Measurements from ENCODE around the gene SRSF5.

The SRSF5 gene

GRCh38 chr14:69784942-69785341 lies 18.0 kb downstream of the SRSF5 start:
- ChIA-PET POLR2A (no interaction called here), CTCF (no interaction called here)
- TF ChIP-seq HDGF (IDR thresholded peaks at IDR 0.05; ENCODE audit: borderline replicate concordance) (no peak), SP1 (IDR thresholded peaks at IDR 0.05) (no peak), ELF4 (IDR thresholded peaks at IDR 0.05) (no peak)
- DNase-seq (ENCODE audit: extremely low spot score), result no peak

- no peak for DNase-seq (ENCODE audit: extremely low spot score)
- POLR2A ChIA-PET, result no interaction called here
- TF ChIP-seq ZNF384 (IDR thresholded peaks at IDR 0.05) (no peak), FOXK2 (IDR thresholded peaks at IDR 0.05) (no peak)
- CTCF ChIA-PET, result interaction anchor here (0.7 kb wide), 1 partner anchor 211 kb away, joined by 3 read pairs; no protein-coding TSS in a partner anchor
These were observed 19.7 kb downstream of the SRSF5 start for GRCh38 chr14:69786603-69787002.

GRCh38 chr14:69789118-69789640 lies 22.2 kb downstream of the SRSF5 start:
- TF ChIP-seq BHLHE40 (IDR thresholded peaks at IDR 0.05; ENCODE audit: borderline replicate concordance) (no peak), CTBP1 (IDR thresholded peaks at IDR 0.05; ENCODE audit: borderline replicate concordance) (no peak), TARDBP (IDR thresholded peaks at IDR 0.05) (no peak), FOXK2 (IDR thresholded peaks at IDR 0.05) (no peak), L3MBTL2 (conservative IDR thresholded peaks at IDR 0.05) (no peak), LEF1 (IDR thresholded peaks at IDR 0.05; ENCODE audit: borderline replicate concordance) (no peak), HDGF (IDR thresholded peaks at IDR 0.05; ENCODE audit: borderline replicate concordance) (no peak), FOXA1 (IDR thresholded peaks at IDR 0.05) (no peak), SUZ12 (IDR thresholded peaks at IDR 0.05) (no peak), ARNT (IDR thresholded peaks at IDR 0.05) (no peak), NFRKB (IDR thresholded peaks at IDR 0.05) (no peak), ZNF384 (IDR thresholded peaks at IDR 0.05) (no peak), ELF4 (IDR thresholded peaks at IDR 0.05) (no peak), SP1 (IDR thresholded peaks at IDR 0.05) (no peak), FOXM1 (IDR thresholded peaks at IDR 0.05; ENCODE audit: borderline replicate concordance) (no peak)
- TF ChIP-seq, protein P1, sequence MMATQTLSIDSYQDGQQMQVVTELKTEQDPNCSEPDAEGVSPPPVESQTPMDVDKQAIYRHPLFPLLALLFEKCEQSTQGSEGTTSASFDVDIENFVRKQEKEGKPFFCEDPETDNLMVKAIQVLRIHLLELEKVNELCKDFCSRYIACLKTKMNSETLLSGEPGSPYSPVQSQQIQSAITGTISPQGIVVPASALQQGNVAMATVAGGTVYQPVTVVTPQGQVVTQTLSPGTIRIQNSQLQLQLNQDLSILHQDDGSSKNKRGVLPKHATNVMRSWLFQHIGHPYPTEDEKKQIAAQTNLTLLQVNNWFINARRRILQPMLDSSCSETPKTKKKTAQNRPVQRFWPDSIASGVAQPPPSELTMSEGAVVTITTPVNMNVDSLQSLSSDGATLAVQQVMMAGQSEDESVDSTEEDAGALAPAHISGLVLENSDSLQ (IDR thresholded peaks at IDR 0.05), result no peak
- DNase-seq (ENCODE audit: extremely low spot score), result no peak
- CTCF ChIA-PET, result no interaction called here
- POLR2A ChIA-PET, result no interaction called here

GRCh38 chr14:69792887-69793421 lies 26.0 kb downstream of the SRSF5 start:
- CTCF ChIA-PET, result no interaction called here
- TF ChIP-seq HDGF (IDR thresholded peaks at IDR 0.05; ENCODE audit: borderline replicate concordance) (no peak), ZNF384 (IDR thresholded peaks at IDR 0.05) (no peak), FOXA1 (IDR thresholded peaks at IDR 0.05) (no peak), CTBP1 (IDR thresholded peaks at IDR 0.05; ENCODE audit: borderline replicate concordance) (no peak), ARNT (IDR thresholded peaks at IDR 0.05) (no peak), SP1 (IDR thresholded peaks at IDR 0.05) (no peak), ELF4 (IDR thresholded peaks at IDR 0.05) (no peak), SUZ12 (IDR thresholded peaks at IDR 0.05) (no peak), FOXM1 (IDR thresholded peaks at IDR 0.05; ENCODE audit: borderline replicate concordance) (no peak), TARDBP (IDR thresholded peaks at IDR 0.05) (no peak), NFRKB (IDR thresholded peaks at IDR 0.05) (no peak), L3MBTL2 (conservative IDR thresholded peaks at IDR 0.05) (no peak), FOXK2 (IDR thresholded peaks at IDR 0.05) (no peak)
- TF ChIP-seq, protein P1 (IDR thresholded peaks at IDR 0.05), result no peak
- POLR2A ChIA-PET, result no interaction called here
- no peak for DNase-seq (ENCODE audit: extremely low spot score)

DNA sequence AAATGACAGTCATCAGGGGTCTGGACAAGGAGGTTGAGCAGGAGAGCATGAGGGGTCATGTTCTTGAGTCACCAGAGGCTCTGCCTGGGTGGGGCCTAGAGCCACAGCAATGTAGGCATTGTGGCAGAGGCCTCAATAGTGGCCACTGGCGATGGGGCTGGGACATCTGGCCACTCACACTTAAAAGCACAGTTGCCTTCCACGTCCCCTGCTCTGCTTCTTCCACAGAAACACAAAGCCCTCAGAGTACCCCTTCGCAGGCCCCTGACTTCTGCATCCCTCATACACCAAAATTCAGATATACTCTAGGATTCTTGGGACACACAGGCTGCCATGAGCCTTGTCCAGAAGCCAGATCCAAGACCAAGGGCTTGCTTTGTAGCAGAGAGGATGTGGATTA lies 27.8 kb downstream of the SRSF5 start:
- TF ChIP-seq LEF1 (IDR thresholded peaks at IDR 0.05; ENCODE audit: borderline replicate concordance), result no peak
- no peak for TF ChIP-seq FOXK2 (IDR thresholded peaks at IDR 0.05)
- no peak for TF ChIP-seq SUZ12 (IDR thresholded peaks at IDR 0.05)
- TF ChIP-seq, protein P1 (IDR thresholded peaks at IDR 0.05), result no peak
- TF ChIP-seq BHLHE40 (IDR thresholded peaks at IDR 0.05; ENCODE audit: borderline replicate concordance), result no peak
- TF ChIP-seq HDGF (IDR thresholded peaks at IDR 0.05; ENCODE audit: borderline replicate concordance), result no peak
- no peak for TF ChIP-seq FOXA1 (IDR thresholded peaks at IDR 0.05)
- no peak for TF ChIP-seq SP1 (IDR thresholded peaks at IDR 0.05)
- POLR2A ChIA-PET, result no interaction called here
- CTCF ChIA-PET, result no interaction called here
- DNase-seq (ENCODE audit: extremely low spot score), result no peak

DNA sequence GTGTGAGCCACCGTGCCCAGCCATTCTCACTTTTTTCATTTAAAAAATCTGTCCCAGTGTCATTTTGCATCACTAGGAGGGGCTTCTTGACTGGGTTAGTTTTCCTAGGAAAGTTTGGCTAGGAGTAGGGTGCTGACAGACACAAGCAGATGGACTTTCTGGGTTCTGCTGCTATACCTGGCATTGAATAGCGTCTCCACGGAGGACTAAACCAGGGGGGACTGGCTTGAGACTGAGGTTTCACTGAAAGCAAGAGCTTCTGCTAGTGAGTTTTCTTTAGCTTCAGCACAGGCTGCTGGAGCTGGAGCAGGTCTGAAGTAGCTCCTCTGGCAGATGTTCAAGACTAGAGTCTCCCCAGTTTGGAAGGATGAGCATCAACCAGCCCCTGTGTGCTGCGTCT lies 28.7 kb downstream of the SRSF5 start:
- CTCF ChIA-PET, result no interaction called here
- TF ChIP-seq FOXA1 (IDR thresholded peaks at IDR 0.05) (no peak), ZNF384 (IDR thresholded peaks at IDR 0.05) (no peak), L3MBTL2 (conservative IDR thresholded peaks at IDR 0.05) (no peak), ARNT (IDR thresholded peaks at IDR 0.05) (no peak), FOXK2 (IDR thresholded peaks at IDR 0.05) (no peak), HDGF (IDR thresholded peaks at IDR 0.05; ENCODE audit: borderline replicate concordance) (no peak), ELF4 (IDR thresholded peaks at IDR 0.05) (no peak), BHLHE40 (IDR thresholded peaks at IDR 0.05; ENCODE audit: borderline replicate concordance) (no peak), CTBP1 (IDR thresholded peaks at IDR 0.05; ENCODE audit: borderline replicate concordance) (no peak), LEF1 (IDR thresholded peaks at IDR 0.05; ENCODE audit: borderline replicate concordance) (no peak), FOXM1 (IDR thresholded peaks at IDR 0.05; ENCODE audit: borderline replicate concordance) (no peak), SUZ12 (IDR thresholded peaks at IDR 0.05) (no peak), NFRKB (IDR thresholded peaks at IDR 0.05) (no peak), SP1 (IDR thresholded peaks at IDR 0.05) (no peak), TARDBP (IDR thresholded peaks at IDR 0.05) (no peak)
- TF ChIP-seq, protein P1 (IDR thresholded peaks at IDR 0.05), result no peak
- POLR2A ChIA-PET, result interaction anchor here (1.1 kb wide), 1 partner anchor 29 kb away, joined by 4 read pairs; the partner anchor contains the start of gene SRSF5
- DNase-seq (ENCODE audit: extremely low spot score), result no peak

Data from HEK293T (cell line).